ENCODE measurements around the gene FNIP2.
"Not testable (repeated sequence)": the region's sequence is repeated elsewhere in the genome, so short reads cannot be mapped to it uniquely, and the experiment has no call there.

FNIP2 gene

DNA sequence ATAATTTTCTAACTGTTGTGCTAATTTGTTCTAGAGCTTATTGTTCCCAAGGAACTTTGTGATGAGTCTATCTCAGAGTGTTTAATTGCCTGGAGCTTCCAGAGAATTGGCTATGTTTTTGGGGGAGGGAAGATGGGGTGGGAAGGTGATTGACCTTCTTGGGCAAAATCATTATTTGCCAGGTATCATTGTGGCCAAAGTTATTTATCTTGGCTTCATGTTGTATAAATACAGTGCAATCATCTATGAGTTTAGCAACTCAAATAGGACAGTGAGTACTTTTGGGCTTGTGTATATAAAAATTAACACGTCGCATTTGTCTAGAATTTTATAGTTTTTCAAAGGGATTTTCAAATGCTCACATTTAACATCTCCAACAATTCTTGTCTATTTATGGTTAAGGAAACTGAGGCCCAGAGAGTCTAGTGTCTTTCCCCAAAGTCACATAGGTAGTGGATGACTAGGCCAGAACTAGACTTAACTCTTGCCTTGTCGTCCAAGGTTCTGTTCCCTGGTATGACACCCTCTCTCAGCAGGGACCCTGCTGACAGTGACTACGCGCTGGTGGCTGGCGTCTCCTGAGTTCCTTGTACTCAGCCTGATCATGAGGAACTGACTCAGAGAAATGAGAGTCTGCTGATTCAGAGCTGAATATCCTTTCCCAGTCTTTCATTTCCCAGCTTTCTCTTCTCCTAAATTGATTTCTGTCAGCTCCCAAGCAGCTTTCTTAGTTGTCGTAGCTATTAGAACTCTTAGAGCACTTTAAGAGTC, 27.7 kb downstream of the FNIP2 start:
- DNase-seq = no peak

DNA sequence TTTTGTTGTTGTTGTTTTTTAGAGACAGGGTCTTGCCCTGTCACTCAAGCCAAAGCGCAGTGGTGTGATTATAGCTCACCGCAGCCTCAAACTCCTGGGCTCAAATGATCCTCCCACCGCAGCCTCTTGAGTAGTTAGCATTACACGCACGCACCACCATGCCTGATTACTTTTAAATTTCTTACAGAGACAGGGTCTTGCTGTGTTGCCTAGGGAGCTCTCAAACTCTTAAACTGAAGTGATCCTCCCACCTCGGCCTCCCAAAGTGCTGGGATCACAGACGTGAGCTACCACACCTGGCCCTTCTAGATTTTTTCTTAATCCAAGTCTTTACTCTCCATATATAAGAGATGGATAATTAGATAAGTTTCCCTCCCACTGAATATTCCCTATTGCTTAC, 29.2 kb downstream of the FNIP2 start:
- no peak for DNase-seq

DNA sequence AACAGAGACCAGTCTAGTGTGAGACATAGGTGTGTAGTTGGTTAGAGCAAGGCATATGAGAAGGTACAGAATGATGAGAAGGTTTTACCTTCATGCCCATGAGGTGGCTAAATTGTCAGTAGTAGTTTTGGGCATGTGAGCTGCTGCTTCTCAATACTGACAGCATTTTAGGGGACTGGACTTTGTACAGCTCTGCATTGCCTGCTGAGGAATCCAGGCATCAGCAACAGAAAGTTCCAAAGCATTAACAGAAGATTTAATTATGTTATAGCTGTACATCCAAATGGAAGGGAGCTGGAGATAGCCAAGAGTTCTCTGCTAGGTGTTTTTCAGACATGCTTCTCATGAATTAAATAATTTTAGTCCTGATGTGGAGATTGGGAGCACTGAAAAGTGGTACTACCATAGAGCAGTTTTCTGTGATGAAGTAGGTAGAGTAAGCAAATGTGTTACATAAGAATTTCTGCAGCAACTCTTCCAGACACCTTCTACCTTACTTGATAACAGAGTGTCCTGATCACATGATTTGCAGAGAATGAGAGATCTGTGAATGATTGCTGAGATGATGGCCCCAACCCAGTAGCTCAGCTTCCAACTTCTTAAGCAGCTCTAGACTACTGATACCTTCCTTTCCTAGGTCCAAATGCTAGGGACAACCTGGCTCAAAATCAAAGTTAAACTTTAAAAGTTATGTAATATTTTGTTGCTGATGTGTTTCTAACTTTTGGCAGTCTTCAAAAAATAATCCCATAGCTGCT, 30.4 kb downstream of the FNIP2 start:
- DNase-seq = no peak

DNA sequence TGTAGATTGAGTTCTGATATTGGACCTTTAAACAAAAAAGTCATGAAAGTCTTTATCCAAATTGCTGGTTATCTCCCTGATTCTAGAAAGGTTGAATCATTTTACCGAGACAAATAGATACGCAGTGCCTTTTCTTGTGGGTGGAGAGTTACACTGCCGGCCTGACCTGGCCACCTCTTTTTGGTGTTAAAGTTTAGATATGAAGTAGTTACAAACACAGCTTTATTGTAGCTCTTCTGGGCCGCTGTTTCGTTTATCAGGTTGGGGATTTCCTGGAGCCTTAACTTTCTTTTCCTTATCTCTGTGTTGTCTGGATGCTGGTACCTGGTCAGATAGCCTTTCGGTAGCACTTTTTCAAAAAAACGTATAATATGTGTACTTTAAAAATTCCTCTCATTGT, 31.0 kb downstream of the FNIP2 start:
- no peak for DNase-seq

DNA sequence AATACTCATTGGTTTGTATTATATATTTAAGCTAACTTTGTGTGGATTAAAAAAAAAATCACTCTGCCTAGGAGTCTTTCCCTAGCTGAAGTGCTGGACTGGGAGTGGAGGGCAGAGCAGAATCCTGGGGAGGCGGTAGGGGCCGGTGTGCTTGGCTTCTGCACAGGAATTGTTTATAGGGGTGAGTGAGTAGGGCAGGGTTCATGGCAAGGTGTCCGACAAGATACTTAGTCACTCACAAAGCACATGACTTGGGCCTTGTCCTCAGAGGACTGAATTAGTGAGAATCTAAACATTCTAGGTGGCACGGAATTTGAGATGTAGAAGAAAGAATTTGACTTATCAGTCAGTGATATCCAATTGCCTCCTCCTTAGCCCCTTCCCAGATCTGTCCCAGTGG, 32.2 kb downstream of the FNIP2 start:
- DNase-seq = no peak

DNA sequence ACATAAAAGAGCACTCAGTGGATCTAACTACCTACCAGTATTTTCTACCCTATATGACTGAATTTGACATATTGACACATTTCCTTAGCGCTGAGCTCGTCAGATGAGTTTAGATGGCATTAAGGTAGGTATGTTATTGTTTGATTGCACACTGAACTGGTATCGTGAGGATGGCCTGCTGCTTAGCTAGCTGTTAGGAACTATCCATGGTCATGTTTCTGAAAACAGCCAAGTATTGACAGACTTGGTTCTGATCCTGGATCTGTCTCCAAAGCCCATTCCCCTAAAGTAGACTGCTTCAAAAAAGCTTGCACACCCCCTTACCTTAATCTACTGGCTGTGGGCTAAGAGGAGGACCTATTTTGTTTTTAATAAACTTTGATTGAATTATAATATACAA, 32.9 kb downstream of the FNIP2 start:
- no peak for DNase-seq

DNA sequence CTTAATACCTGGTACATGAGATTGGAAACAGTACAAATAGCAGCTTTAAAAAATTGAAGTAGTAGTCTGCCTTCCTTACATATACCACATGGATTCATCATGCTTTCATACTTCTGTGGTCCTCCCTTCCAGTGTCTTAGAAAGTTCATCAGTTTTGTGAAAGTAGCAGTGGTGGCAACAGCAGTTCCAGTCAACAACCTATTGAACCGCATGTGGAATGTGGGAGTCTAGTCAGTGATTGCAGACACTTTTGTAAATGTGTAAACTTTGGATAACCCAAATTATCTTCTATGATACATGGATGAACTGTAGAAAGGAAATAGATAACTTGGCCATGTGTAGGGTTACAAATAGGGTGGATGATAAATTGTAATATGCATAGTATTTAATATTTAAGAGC, 34.1 kb downstream of the FNIP2 start:
- DNase-seq = no peak

DNA sequence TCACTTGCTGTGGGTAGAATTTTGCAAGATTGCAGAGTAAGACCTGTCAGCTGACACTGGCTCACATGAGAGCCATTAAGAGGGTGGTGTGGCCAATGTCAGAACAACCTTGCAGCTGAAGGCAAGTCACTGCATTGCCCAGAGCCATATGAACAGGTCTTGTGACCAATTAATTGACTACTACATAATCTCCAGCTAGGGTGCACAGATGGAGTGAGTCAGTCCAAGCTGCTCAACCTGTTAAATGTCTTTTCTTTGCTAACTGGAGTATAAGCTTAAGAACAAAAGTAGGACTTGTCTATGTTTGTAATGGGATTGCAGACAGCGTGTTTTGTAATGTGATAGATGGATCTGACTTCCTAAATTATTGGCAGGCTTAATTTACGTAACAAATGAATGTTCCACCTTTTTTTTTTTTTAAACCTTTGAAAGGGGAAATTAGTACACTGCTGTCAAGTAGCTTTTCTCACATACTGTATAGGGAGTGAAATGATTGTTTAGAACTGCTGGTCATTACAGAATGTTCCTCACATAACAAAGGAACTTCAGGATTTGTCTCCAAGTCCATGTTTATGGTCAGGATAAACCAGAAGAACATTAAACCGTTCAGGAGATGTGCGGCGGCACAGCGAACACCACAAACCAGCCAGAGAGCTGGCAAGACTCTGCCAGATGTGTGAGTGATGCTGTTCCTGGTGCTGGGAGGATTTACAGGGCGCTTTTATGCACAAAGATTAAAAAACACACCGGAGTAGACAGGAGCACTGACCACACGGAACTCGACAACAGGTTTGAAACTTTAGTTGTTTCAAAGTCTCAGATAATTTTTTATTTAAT, 37.0 kb downstream of the FNIP2 start:
- DNase-seq = no peak

DNA sequence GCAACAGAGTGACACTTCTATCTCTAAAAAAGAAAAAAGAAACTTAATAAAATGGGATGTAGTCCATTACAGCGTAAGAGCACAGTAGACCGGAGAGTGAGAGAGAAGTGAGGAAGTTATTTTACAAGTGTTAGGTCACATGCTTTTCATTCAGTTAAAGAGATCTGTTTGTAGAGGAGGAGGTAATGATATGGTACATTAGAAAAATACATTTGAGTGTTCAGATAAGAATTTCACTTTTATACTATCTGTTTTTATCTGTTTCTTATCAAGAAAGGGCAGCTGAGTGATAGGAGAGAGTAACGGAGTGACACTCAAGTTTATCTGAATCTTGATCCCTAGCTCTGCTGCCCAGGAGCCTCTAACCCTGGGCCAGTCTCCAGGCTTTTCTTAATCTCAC, 38.9 kb downstream of the FNIP2 start:
- DNase-seq = no peak

DNA sequence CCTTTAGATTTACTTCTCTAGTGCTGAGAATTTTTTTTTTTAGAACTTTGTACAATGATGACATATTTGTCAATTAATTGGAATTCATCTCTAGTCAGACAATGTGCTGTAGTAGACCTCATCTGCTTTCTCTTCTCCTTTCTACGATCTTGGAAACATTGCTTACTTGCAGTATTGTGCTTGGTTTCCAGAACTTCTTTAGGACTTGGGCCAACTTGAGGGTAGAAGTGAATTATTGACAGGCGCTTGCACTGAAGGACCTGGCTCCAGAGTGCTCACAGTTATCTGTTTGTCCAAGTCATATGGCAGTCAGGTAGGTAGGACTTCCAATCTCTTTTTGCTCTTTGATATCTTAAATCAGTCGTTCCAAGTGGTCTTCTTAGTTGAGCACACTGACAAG, 39.6 kb downstream of the FNIP2 start:
- no peak for DNase-seq

DNA sequence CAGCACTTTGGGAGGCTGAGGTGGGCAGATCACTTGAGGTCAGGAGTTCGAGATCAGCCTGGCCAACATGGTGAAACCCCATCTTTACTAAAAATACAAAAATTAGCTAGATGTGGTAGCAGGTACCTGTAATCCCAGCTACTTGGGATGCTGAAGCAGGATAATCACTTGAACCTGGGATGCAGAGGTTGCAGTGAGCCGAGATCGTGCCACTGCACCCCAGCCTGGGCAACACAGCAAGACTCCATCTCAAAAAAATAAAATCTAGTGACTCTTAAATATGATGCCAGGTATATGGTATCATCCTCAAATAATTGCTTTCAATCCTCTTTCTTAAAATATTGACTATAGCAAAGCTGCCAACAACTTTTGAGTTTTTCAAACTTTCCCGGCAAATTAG, 40.4 kb downstream of the FNIP2 start:
- DNase-seq = not testable (repeated sequence)

DNA sequence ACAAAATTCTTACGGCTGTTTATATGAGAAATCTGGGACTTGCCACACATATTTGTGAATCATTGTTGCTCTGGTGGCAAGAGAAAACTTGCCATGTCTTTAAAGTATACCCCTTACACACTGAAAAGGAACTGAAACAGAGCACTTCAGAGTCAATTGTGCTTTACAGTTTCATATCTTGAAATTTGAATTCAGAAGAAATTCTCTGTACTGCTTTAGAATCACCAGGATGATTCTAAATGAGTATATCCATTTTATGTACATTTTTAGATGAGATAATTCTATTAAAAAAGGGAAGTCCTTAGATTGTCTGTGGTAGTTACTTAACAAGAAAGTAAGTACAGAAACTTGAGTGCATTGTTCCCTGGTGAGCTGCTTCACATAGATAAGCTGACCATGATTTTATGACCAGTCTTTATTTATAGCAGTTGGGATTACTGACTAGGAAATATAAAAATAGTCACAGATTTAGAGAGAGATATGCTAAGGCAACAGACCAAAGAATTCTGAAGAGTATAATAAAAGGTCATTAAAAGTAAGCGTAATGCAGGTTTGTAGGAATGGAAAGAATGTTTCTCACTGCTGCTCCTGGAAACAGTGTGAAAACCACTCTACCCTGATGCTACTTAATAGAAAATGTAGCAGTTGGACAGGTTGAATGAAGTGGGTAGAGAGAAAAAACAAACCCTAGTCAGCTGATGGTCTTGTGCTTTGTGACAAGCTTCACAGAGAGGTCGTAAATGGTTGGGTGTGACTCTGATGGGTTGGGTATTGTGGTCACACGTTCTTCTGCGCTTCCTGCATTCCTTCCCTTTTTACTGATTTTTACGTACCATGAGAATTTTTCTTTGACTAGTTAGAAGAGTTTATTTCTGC, 41.0 kb downstream of the FNIP2 start:
- DNase-seq = no peak

DNA sequence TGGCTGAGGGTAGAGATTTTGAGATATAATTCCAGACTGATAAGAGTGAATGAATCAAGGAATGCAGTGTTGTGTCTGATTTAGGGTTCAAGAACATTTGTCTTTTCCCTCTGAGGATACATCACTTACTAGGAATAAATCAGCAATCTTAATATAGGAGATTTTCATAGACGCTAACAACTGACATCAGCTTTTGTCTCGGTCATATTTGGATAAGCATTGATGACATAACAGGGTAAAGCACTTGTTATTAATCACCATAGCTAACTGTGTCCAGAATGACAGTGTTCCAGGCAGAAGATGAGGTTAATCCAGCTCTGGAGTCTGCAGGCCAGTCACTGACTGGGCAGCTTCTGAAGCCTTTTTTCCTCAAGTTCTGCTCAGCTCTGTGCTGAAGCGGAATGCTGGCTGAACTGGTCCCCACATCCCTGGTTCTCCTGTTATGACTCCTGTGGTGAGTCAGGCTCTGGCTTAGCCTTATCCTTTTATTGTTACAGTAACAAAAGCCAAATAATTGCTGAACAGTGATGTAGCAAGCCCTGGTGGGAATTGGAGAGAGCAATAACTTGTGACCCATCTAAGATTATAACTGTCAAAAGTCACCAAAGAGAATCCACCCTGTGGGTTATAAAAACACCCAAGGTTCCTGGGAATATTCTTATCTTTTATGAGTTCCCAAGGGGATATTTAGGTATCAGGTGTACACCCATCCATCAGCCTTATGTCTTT, 41.8 kb downstream of the FNIP2 start:
- no peak for DNase-seq

DNA sequence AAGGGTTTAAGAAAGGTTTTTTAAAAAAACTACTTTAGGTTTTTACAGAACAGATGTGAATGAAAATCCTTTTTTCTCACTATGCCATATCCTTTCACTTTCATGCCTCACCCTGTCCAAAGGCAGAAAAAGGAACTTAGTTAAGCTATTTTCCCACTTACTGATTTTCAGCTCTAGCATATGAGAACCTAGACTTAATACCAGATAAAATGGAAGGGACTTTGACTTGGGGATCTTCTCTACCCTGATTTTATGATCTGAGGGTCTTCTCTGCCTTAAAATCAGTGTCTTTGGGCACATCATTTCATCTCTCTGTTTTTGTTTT, 42.4 kb downstream of the FNIP2 start:
- no peak for DNase-seq

DNA sequence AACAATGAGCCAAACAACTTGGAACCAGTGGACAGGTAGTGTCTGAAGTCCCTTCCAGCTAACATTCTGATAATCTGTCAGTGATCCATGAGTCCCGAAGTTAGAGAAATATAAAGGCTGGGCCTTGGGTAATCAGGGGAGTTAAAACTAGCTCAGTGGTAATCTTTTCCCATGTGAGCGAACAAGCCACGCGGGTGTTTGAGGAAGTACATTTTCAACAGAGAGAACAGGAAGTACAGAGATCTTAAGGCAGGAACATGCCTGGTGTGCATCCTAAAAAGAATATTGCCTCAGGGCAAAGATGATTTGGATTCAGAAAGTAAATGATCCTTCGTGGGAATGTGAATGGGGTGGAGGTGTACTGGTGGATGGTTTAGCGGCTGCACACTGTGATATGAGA, 42.9 kb downstream of the FNIP2 start:
- no peak for DNase-seq

DNA sequence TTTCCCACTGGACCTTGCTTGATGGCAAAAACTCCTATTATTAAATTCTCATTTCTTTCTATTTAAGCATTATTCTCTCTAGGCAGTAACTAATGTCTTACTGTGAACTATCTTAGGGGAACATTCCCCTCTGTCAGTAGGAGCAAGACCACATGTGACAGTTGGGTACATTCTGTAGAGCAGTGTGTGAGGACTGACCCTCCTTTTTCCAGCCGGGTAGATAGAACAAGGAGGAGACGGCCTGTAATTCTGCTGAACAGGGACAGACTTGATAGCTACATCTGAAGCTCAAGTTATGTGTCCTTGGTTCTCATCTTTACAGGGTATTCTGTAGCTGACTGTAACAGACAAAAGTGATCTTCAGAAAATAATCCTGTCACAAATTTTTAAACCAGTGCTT, 43.3 kb downstream of the FNIP2 start:
- DNase-seq = no peak

DNA sequence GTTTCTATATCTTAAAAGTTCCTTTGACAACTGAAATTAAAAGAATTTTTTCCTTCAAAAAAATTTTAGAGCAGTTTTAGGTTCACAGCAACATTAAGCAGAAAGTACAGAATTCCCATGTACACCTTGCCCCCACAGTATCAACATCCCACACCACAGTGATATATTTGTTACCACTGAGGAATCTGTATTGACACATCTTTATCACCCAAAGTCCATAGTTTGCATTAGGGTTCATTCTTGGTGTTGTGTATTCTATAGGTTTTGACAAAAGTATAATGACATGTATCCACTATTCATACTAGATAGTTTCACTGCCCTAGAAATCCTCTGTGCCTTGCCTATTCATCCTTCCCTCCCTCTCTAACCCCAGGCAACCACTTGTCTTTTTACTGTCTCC, 43.7 kb downstream of the FNIP2 start:
- no peak for DNase-seq

DNA sequence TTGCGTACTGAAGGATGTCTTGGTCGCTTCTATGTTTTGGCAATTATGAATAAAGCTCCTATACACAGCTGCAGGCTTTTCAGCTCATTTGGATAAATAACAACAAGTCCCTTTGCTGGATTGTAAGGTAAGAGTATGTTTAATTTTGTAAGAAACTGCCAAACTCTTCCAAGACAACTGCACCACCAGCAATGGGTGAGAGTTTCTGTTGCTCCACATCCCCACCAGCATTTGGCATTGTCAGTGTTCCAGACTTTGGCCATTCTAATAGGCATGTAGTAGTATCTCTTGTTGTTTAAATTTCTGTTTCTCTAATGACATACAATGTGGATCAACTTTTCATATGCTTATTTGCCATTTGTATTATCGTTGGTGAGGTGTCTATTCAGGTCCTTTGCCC, 44.3 kb downstream of the FNIP2 start:
- no peak for DNase-seq

DNA sequence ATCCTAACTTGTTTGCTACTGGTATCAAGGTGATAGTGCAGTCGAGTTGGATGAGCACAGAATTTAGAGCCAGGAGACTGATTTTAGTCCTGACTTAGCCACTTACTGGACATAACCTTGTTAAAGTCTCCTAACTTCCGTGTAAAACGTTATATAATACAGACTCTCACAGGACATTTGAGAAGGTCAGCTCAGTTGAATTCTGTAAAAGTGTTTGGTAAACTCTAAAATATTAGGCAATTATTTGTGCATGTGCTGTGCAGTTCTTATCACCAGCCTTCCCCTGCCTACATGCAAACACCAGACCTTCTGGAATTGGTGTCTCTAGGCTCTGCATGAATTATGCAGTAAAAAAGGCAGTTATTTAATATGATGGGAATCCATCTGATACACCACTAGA, 45.4 kb downstream of the FNIP2 start:
- DNase-seq = no peak

DNA sequence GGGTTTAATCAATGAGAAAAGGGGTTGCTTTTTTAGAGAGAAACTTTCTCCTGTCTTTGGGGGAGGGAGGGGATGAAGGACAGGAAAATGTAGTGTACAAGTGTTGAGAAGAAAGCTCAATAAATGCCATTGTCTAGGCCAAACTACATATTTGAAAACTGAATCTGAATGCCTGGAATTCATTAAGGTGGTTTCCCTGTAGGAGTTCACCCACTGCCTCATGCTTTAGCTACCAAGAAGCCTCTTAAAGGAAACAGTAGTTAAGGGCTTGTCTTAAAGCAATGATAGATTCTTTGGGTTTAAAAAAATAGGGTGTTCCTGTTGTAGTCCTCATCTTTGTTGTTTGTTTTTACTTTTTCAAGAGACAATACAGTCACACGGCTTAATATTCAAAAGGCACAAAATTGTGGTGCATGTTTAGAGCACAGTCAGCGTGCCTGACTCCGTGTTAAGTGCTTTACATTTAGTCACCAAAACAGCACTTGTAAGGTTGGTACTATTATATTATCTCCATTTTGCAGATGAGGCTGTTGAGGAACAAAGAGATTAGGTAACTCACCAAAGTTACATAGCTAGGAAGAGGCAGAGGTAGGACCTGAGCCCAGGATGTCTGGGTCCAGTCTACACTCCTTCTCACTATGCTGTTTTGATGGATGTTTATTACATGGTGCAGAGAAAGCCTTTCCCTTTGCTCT, 46.0 kb downstream of the FNIP2 start:
- no peak for DNase-seq

DNA sequence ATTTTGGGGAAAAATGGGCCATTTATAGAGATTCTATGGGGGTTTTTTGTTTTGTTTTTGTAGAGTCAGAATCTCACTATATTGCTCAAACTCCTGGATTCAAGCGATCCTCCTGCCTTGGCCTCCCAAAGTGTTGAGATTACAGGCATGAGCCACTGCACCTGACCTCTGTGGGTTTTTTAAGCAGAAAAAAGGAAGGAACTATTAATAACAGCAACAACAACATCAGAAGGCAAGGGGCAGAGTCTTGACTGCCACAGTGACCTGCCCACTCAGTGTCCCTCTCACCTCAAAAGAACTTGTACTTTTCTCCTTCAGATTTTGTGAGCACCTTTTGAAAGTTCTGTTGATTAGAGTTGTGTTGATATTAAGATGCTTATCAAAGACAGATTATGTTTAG, 48.1 kb downstream of the FNIP2 start:
- no peak for DNase-seq

Measured in activated T-cell treated with anti-CD3 and anti-CD28 coated beads for 4 hours (primary cell).